Neural cell (in vitro differentiated cells): ENCODE data around the gene NHS. TPM values are rescaled to one million over a fixed set of nuclear protein-coding genes. Genes with fewer than 3 reads are reported as not detected.

Experiments used
- H2AFZ ChIP-seq: fragments of 200-600, 300-800 bp; sonication (generic), shearing (Covaris generic); 2 replicates; pipeline ENCODE4 v1.6.0; 2014; ENCODE audit warnings: low read depth, mild to moderate bottlenecking, antibody characterized with exemption, low read length, moderate library complexity
- H3F3A ChIP-seq: fragments of 200-600 bp; shearing (Covaris generic); 2 replicates; pipeline ENCODE4 v1.6.1; 2016; ENCODE audit warnings: mild to moderate bottlenecking, moderate library complexity, mixed read lengths, antibody characterized with exemption, low read length; ENCODE audit not compliant: insufficient read depth, poor library complexity, severe bottlenecking
- H3K27ac ChIP-seq: fragments of 200-600, 300-800 bp; sonication (generic), shearing (Covaris generic); 2 replicates; pipeline ENCODE4 v1.5.1; 2014; ENCODE audit warnings: mild to moderate bottlenecking, low read length, moderate library complexity
- H3K27me3 ChIP-seq: fragments of 300-800, 200-600 bp; sonication (generic), shearing (Covaris generic); 2 replicates; pipeline ENCODE4 v1.6.0; 2014; ENCODE audit warnings: mild to moderate bottlenecking, low read depth, low read length, moderate library complexity; ENCODE audit not compliant: insufficient read depth
- H3K36me3 ChIP-seq: fragments of 300-800, 200-600 bp; sonication (generic), shearing (Covaris generic); 2 replicates; pipeline ENCODE4 v1.5.1; 2014; ENCODE audit warnings: mild to moderate bottlenecking, antibody characterized with exemption, low read length, moderate library complexity; ENCODE audit not compliant: insufficient read depth
- H3K4me2 ChIP-seq: fragments of 300-800, 200-600 bp; sonication (generic), shearing (Covaris generic); 2 replicates; pipeline ENCODE4 v1.6.0; 2014; ENCODE audit warnings: mild to moderate bottlenecking, low read length
- H3K4me3 ChIP-seq: fragments of 300-800, 200-600 bp; sonication (generic), shearing (Covaris generic); 2 replicates; pipeline ENCODE4 v1.5.1; 2014; ENCODE audit warnings: mild to moderate bottlenecking, low read length, moderate library complexity
- H3K79me2 ChIP-seq: fragments of 200-600 bp; shearing (Covaris generic); replicated peaks from 2 replicates; pipeline ENCODE4 v1.6.0; 2014; ENCODE audit warnings: mild to moderate bottlenecking, low read length, moderate library complexity; ENCODE audit not compliant: insufficient read depth
- H3K9ac ChIP-seq: fragments of 300-800, 200-600 bp; sonication (generic), shearing (Covaris generic); 2 replicates; pipeline ENCODE4 v1.6.1; 2016; ENCODE audit warnings: mild to moderate bottlenecking, low read length, mixed read lengths
- H3K9me2 ChIP-seq: fragments of 200-600 bp; shearing (Covaris generic); 2 replicates; pipeline ENCODE4 v1.6.1; 2016; ENCODE audit warnings: mild to moderate bottlenecking, low read length, mixed read lengths; ENCODE audit not compliant: insufficient read depth
- H3K9me3 ChIP-seq: fragments of 200-600, 300-800 bp; sonication (generic), shearing (Covaris generic); 2 replicates; pipeline ENCODE4 v1.6.1; 2016; ENCODE audit warnings: mild to moderate bottlenecking, mixed run types, low read length, moderate library complexity, mixed read lengths
- H4K20me1 ChIP-seq: fragments of 200-600 bp; shearing (Covaris generic); 2 replicates; pipeline ENCODE4 v1.6.1; 2016; ENCODE audit warnings: mild to moderate bottlenecking, mixed run types; ENCODE audit not compliant: insufficient read depth
- CTCF ChIP-seq: fragments of 450-650 bp; IDR thresholded peaks from 2 replicates; pipeline ENCODE4 v1.5.1; 2014; ENCODE audit warnings: antibody characterized with exemption, mild to moderate bottlenecking, moderate library complexity; ENCODE audit not compliant: poor library complexity, severe bottlenecking
- RAD21 ChIP-seq: fragments of 450-650 bp; conservative IDR thresholded peaks from 2 replicates; pipeline ENCODE4 v1.6.1; 2014; ENCODE audit warnings: antibody characterized with exemption, mild to moderate bottlenecking, moderate library complexity
- REST ChIP-seq: IDR thresholded peaks from 2 replicates; pipeline ENCODE4 v1.6.1; 2012; ENCODE audit warnings: borderline replicate concordance
- SMC3 ChIP-seq: fragments of 450-650 bp; conservative IDR thresholded peaks from 2 replicates; pipeline ENCODE4 v1.6.1; 2014; ENCODE audit warnings: antibody characterized with exemption, mild to moderate bottlenecking, moderate library complexity; ENCODE audit not compliant: poor library complexity
- TAF1 ChIP-seq: IDR thresholded peaks from 2 replicates; pipeline ENCODE4 v1.6.1; 2012; ENCODE audit warnings: low read depth
- polyA plus RNA-seq: library from polyadenylated mRNA; depleted of rRNA; stranded (reverse); fragments of >200 nt; gene quantifications from 2 replicates; pipeline ENCODE4 v1.2.3, GENCODE V29; 2014

Gene NHS
- polyA plus RNA-seq, 1 donor from 2014 or later = 1.9 TPM

DNA sequence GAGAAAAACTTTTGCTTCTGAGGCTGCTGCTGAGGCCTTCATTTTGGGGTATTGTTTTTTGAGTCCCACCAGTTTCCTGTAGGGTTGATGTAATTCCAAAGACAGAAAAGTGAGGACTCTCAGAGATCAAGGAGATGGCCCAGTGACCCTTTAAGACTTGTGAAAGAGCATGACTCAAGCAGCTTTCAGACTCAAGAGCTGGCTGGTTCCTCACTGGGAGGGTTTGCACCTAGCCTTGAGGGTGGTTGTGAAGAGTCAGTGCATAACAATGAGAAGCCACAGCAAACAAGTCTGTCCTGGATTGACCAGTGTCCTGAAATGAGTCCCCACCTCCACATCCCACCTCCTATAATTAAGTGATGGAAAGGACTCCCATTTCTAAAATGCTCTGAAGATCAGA, 89.2 kb downstream of the NHS start (continued):
- TF ChIP-seq CTCF = no peak
- TF ChIP-seq SMC3 = no peak

DNA sequence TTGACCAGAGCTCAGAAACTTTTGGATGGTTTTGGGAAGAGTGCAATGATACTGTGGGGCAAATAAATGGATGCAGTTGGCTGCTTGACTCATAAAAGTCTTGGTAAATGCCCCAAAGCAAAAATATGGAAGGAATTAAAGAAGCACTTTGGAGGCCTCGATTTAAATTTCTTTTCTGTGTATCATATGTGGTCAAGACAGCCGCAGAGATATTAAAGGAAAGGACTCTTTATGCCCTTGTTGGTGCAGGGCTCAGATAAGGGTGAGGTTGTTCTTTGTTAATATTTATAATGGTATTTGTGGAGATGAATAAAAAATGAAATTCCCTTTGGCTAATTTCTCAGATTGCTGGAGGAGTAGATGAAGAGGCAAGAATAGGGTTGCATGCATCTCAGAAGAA, 90.2 kb downstream of the NHS start:
- Histone ChIP-seq H3K9ac (no peak overlapping the region), H3K36me3 (no peaks in the 10 kb centered on the region)

More for the DNA sequence above, 90.2 kb downstream of the NHS start:
- no peaks in the 10 kb centered on the region for H3K79me2 ChIP-seq
- no peaks in the 10 kb centered on the region for H3K9me2 ChIP-seq
- H4K20me1 ChIP-seq = no peaks in the 10 kb centered on the region
- H3K4me2 ChIP-seq = no peak overlapping the region
- no peaks in the 10 kb centered on the region for H3K27me3 ChIP-seq
- H3K9me3 ChIP-seq = no peaks in the 10 kb centered on the region
- TF ChIP-seq REST (no peak), RAD21 (no peak), CTCF (no peak), TAF1 (no peak)
- no peak overlapping the region for H2AFZ ChIP-seq
- H3K4me3 ChIP-seq = no peak overlapping the region
- no peak overlapping the region for H3K27ac ChIP-seq
- no peaks in the 10 kb centered on the region for H3F3A ChIP-seq
